Left renal pelvis (tissue), 4 donors: Measurements from ENCODE around the gene JCHAIN. TPM values are rescaled to one million over a fixed set of nuclear protein-coding genes. Genes with fewer than 3 reads are reported as not detected.
"Not testable (repeated sequence)": the region's sequence is repeated elsewhere in the genome, so short reads cannot be mapped to it uniquely, and the experiment has no call there.

ENCODE experiments used
- DNase-seq, 4 donors: peaks; one replicate each; pipeline ENCODE4 v3.0.0-alpha.2; 2013; ENCODE audit warnings: low read depth in 4 of 4, low spot score in 3 of 4
- polyA plus RNA-seq, 4 donors: library from polyadenylated mRNA; unstranded; fragments of 120-200 nt; gene quantifications; one replicate each; pipeline ENCODE4 v1.2.1, GENCODE V29; 2013; ENCODE audit not compliant: insufficient read length in 4 of 4

JCHAIN gene
- polyA plus RNA-seq, 4 donors: 0.45 to 1.5 (median 1.1) TPM

- DNase-seq: no peak
Measured at GRCh38 chr4:70691661-70692060, 25.4 kb upstream of the JCHAIN start.

- no peak for DNase-seq
Measured at GRCh38 chr4:70688795-70689231, 22.5 kb upstream of the JCHAIN start.

GRCh38 chr4:70687821-70688794, 21.8 kb upstream of the JCHAIN start, which contains the start of gene UTP3:
UTP3 (plus strand) TSS chr4:70688532; CDS start chr4:70688678, 146 bp downstream.
- peak; percentile 95 to 98 (median 98) for DNase-seq

- DNase-seq: no peak
Measured at GRCh38 chr4:70687392-70687791, 21.1 kb upstream of the JCHAIN start.

- not testable (repeated sequence) for DNase-seq
Measured at GRCh38 chr4:70682142-70682541, 15.8 kb upstream of the JCHAIN start.

GRCh38 chr4:70681704-70682103, 15.4 kb upstream of the JCHAIN start:
- peak in 1 of 4 donors; percentile 1 for DNase-seq

GRCh38 chr4:70680934-70681333, 14.6 kb upstream of the JCHAIN start:
- DNase-seq: peak in 3 of 4 donors; percentile 27 to 32 (median 28)

- no peak for DNase-seq
Measured at GRCh38 chr4:70678383-70678999, 12.2 kb upstream of the JCHAIN start.

- DNase-seq: no peak
Measured at GRCh38 chr4:70676554-70677090, 10.3 kb upstream of the JCHAIN start.

GRCh38 chr4:70674731-70675130, 8.4 kb upstream of the JCHAIN start:
- no peak for DNase-seq

GRCh38 chr4:70674191-70674590, 7.9 kb upstream of the JCHAIN start:
- no peak for DNase-seq

GRCh38 chr4:70671091-70671490, 4.8 kb upstream of the JCHAIN start:
- DNase-seq: no peak

GRCh38 chr4:70670332-70671014, 4.2 kb upstream of the JCHAIN start:
- DNase-seq: no peak

GRCh38 chr4:70667740-70668535, 1.6 kb upstream of the JCHAIN start:
- no peak for DNase-seq

GRCh38 chr4:70661309-70661922, 4.9 kb downstream of the JCHAIN start:
- DNase-seq: not testable (repeated sequence)

- DNase-seq: no peak
Measured at GRCh38 chr4:70660106-70660505, 6.2 kb downstream of the JCHAIN start.

- DNase-seq: no peak
Measured at GRCh38 chr4:70658418-70658817, 7.9 kb downstream of the JCHAIN start.

- no peak for DNase-seq
Measured at GRCh38 chr4:70657326-70657725, 9.0 kb downstream of the JCHAIN start.

GRCh38 chr4:70654605-70655011, 11.7 kb downstream of the JCHAIN start:
- DNase-seq: no peak
